GM12801 (cell line): ENCODE measurements around the gene SHROOM1.

Experiments
- CTCF ChIP-seq: IDR thresholded peaks from one replicate; pipeline ENCODE4 v1.5.1; 2011; ENCODE audit warnings: control low read depth; ENCODE audit not compliant: insufficient read length; ENCODE audit errors: extremely low read depth

SHROOM1 gene

DNA sequence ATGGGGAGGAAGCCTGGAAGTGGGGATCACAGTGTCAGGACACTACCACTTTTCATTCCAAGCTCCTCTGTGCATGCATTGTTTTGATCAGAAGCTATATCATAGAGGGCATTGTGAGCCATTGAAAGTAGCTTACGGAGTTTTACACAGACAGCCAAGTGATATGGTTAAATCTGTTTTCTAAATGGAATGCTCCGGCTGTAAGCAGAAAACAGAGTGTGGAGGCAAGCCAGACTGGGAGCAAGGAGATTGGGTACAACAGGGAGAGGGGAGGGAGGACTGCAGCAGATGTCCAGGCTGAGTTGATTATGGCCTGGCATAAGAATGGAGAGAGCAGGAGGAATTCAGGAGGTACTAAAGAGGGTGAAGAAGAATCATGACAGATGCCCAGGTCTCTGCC, 32.8 kb downstream of the SHROOM1 start:
- TF ChIP-seq CTCF, result no peak

DNA sequence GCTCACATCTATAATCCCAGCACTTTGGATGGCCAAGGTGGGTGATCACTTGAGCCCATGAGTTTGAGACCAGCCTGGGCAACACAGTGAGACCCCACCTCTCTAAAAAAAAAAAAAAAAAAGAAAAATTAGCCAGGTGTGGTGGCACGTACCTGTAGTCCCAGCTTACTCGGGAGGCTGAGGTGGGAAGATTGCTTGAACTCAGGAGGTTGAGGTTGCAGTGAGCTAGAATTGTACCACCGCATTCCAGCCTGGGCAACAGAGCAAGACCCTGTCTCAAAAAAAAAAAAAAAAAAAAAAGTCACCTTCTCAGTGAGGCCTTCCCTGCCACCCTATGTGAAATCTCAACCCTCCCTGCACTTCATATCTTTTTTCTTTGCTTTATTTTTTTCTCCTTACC, 39.4 kb downstream of the SHROOM1 start:
- no peak for TF ChIP-seq CTCF

GRCh38 chr5:132790201-132790865, 40.1 kb downstream of the SHROOM1 start:
- no peak for TF ChIP-seq CTCF

DNA sequence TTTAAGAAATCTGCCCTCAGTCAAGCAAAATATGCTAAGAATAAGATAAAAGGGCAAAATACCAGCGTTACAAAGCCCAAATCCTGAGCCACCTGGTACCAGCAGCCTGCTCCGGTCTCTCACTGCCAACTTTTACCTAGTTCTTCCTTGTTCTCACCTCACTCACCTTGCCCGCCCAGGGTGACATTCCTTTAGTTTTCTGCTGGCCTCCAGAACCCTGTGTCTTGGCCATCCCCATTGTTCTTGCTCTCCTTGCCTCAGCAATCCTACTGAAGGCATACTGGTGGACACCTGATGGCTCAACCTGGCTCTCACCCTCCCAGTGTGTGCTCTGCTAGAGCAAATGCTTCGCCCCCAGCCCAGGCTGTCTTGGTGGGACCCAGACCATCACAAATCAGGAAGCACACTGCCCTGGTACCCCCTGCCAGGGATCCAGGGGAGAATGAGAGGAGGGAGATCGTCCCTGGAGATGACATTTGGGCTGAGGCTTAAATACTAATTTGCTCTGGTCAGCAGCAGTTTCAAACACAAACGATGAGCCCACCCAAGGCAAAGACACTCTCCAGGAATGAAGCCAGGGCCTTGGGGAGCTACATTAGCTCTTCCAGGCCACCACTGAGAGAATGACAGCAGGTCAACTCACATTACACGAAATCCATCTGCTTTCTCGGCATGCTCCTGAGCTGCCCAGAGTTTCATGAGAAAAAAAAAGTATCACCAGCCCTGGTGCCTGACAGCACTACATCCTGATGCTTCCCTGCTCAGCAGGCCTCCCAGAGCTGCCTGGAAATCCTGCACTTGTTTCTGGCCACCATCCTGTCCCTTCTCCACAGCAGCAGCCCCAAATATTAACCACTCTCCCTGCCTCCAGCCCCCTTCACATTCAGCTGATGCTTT, 41.2 kb downstream of the SHROOM1 start:
- TF ChIP-seq CTCF, result no peak

GRCh38 chr5:132788508-132788907, 41.9 kb downstream of the SHROOM1 start:
- no peak for TF ChIP-seq CTCF

DNA sequence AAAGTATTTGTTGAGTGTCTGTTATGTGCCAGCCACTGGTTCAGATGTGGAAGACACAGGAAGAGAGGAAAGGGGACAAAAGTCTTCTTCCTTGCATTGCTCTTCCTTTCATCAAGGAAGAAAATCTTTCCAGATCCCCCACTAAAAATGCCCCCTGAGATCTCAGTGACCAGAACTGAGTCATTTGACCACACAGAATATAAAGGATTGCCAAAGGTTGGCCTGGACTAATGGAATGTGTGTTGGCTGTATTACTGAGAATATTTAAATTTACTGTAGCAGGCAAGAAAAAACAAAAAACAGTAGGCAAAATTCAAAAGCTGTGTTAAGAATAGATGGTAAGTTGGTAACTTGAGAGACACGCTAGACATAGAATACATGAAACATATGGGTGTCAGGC, 43.4 kb downstream of the SHROOM1 start:
- no peak for TF ChIP-seq CTCF

- TF ChIP-seq CTCF, result no peak
Observed at GRCh38 chr5:132785864-132786263, 44.6 kb downstream of the SHROOM1 start.
